Muscle of arm (tissue), 12 donors: ENCODE measurements around the gene SHLD1. TPM values are rescaled to one million over a fixed set of nuclear protein-coding genes. Genes with fewer than 3 reads are reported as not detected.

Experiments used
- DNase-seq: peaks from one replicate; pipeline ENCODE4 v3.0.0-alpha.2; 2013
- polyA plus RNA-seq, 12 donors: library from polyadenylated mRNA; unstranded; fragments of 120-200 nt; gene quantifications; one replicate each; pipeline ENCODE4 v1.2.1, GENCODE V29; 2013; ENCODE audit not compliant: insufficient read length in 12 of 12

The SHLD1 gene
- polyA plus RNA-seq, 12 donors: 3.2 to 21.2 (median 7.0) TPM; not detected in 1

GRCh38 chr20:5844063-5844681, 94.0 kb downstream of the SHLD1 start:
- DNase-seq: no peak

- DNase-seq: no peak
Measured at GRCh38 chr20:5845681-5846615, 95.7 kb downstream of the SHLD1 start.

DNA sequence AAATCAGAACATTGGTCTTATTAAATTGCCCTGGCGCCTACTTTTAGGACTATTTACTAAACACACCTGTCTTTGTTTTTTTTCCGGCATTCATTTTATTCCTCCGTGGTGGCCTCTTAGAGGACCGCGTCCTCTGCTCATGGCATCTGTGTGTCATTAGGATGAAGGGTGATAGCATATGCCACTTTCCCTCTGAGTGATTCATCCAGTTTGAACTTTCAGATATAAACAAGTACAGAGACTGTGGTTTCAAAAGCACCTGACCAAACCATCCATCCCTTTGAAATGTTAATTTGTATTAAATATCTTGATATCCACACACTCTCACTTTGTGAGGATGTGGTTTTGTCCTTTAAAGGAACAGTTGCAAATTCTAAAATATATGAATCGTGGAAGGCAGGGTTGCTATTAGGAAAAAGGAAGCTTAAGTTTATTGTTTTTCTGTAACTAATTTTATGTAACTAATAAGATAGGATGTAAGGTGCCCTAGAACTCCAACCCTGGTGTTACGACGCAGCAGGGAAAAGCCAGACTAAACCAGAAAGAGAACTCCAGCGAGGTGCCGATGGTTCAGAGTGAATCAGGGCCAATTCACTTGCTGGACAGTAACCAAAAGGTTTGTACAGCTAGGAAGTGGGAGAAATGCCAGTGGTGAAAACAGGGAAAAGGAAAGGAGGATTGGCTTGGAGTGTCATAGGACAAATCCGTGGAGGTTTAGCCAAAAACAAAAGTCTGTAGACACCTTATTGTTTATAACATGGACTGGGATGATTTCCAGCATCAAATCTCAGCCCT, 98.7 kb downstream of the SHLD1 start:
- no peak for DNase-seq

DNA sequence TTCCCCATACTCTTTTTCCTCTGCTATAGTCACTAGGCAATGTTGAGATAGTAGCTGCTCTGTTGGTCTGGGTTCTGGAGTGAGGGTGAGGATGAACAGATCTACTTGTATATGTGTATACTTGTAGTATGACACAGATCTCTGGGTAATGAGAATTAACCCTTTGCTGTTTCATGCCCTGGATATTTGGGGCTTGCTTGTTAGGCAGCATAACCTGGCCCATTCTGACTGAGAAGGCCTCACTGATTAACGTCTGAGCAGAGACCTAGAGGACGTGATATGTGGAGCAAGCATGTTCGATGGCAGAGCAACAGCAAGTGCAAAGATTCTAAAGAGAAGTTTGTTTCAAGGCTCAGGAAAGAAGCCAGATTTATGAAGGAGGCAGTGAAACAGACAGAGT, 105.7 kb downstream of the SHLD1 start:
- DNase-seq: no peak

GRCh38 chr20:5859608-5860007, 109.4 kb downstream of the SHLD1 start:
- DNase-seq: no peak

GRCh38 chr20:5862703-5863039, 112.5 kb downstream of the SHLD1 start:
- DNase-seq: no peak

DNA sequence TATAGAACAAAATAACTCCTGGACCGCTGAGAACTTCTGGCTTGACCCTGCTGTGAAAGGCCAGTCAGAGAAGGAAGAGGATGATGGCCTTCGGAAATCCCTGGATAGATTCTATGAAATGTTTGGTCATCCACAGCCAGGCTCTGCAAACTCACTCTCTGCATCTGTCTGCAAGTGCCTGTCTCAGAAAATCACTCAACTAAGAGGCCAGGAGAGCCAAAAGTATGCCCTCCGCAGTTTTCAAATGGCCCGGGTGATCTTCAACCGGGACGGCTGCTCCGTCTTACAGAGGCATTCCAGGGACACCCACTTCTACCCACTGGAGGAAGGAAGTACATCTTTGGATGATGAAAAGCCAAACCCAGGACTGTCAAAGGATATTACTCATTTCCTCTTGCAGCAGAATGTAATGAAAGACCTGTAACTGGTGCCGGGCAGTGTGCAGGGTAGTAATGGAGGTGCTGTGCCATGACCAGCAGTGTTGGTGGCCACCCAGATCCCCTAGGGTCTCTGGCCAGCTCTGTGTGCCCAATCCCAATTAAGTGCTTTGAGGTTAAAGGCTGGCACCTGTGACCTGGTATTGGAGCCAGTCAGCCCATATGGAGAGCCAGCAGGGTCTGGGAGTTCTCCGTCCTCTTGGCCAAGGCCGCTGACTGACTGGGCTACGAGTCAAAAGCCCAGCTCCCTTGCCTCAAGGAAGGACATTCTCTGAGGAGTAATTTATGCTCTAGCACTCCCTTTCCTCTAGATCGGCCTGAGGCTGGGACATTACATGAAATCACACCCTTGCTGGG, 113.0 kb downstream of the SHLD1 start:
- DNase-seq: no peak

- no peak for DNase-seq
Measured at GRCh38 chr20:5864428-5864827, 114.2 kb downstream of the SHLD1 start.

GRCh38 chr20:5864873-5865587, 114.8 kb downstream of the SHLD1 start:
- DNase-seq: no peak

- no peak for DNase-seq
Measured at GRCh38 chr20:5865604-5866003, 115.4 kb downstream of the SHLD1 start.

GRCh38 chr20:5870568-5870981, 120.4 kb downstream of the SHLD1 start:
- no peak for DNase-seq

GRCh38 chr20:5871459-5872410, 121.5 kb downstream of the SHLD1 start:
- DNase-seq: no peak

- no peak for DNase-seq
Measured at GRCh38 chr20:5877128-5877527, 126.9 kb downstream of the SHLD1 start.

DNA sequence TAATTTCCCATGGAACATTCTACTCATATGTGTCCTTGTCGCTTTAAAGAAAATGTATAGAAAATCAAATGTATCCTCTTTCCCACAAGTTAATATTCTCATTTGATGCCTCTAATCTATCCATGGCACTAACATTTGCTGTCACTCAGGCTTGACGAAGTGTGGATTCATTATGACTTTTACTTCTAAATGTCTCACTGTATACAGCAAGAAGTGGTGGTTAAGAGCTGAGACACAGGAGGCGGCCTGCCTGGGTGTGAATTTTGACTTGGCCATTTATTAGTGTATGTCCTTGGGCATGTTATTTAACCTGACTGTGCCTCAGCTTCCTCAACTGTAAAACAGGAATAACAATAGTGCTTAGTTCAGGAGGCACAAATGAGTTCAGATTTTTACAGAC, 130.1 kb downstream of the SHLD1 start:
- no peak for DNase-seq

DNA sequence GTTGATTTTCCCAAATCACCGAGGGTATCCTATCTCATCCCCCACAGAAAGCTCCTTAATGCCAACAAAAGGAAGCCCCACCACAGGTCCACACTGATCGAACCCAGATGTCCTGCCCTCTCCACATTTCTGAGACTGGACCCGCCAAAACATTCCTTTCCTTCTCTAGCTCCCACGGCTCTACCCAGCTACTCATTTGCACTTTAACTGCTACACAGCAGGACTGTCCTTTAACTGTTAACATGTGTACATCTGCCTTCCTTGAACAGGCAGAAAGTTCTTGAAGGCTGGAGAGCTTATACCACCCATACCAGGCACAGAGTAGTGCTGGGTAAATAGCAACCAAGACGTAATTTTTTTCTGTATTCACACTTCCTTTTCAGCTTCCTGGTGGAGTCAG, 131.5 kb downstream of the SHLD1 start:
- no peak for DNase-seq

- no peak for DNase-seq
Measured at GRCh38 chr20:5882166-5882565, 132.0 kb downstream of the SHLD1 start.

- no peak for DNase-seq
Measured at GRCh38 chr20:5884465-5885335, 134.5 kb downstream of the SHLD1 start.

DNA sequence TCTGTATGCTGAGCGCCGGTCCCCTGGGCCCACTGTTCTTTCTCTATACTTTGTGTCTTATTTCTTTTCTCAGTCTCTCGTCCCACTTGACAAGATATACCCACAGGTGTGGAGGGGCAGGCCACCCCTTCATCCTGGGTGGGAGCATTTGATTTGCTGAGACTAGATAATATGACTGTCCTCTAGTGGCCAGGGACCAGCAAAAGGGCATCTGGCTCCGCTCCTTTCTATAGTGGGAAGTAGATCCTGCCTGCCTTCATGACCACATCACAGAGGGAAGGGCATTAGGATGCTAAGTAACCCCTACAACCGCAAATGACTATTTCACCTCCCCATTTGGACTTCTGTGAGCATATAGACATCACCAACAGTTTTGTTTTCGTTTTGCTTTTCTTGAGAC, 135.7 kb downstream of the SHLD1 start:
- DNase-seq: no peak

DNA sequence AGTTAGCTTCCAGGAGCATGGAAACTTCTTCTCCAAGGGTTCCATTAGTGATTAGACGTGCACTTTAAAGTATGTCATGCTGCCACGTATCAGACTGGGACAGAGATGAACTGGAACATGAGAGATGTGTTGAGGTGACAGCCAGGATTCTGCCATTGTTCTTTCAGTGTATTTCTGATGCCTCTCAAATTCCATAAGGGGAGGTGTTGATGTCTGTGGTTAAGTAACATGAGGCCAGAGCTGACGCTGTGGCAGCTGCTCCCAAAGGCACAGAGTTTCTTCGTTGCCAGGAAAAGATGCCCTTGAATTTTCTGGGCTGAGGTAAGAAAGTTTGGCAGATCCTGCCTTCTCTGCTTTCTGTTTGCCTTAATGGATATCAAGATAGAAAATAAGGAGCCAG, 136.6 kb downstream of the SHLD1 start:
- no peak for DNase-seq
